Activated T-cell treated with anti-CD3 and anti-CD28 coated beads, Interleukin-2, amount 50 U/mL, for 4 hours (primary cell): ENCODE measurements around the gene ZSWIM5. TPM values are rescaled to one million over a fixed set of nuclear protein-coding genes. Genes with fewer than 3 reads are reported as not detected.
"Not testable (repeated sequence)": the region's sequence is repeated elsewhere in the genome, so short reads cannot be mapped to it uniquely, and the experiment has no call there.

Source experiments
- ATAC-seq, 2 donors: fragments of 200-7000 bp; cut with Tn5 transposase; one replicate each; pipeline ENCODE4 v1.10.0; 2021
- DNase-seq: peaks from one replicate; pipeline ENCODE4 v3.0.0-alpha.2; 2020
- H3K27me3 Mint-ChIP-seq: one replicate; pipeline ENCODE4 v1.8.0; 2021; ENCODE audit warnings: low read depth, mixed read lengths
- H3K36me3 Mint-ChIP-seq: one replicate; pipeline ENCODE4 v1.8.0; 2022; ENCODE audit warnings: mixed read lengths; ENCODE audit not compliant: insufficient read depth
- H3K4me1 Mint-ChIP-seq: one replicate; pipeline ENCODE4 v1.8.0; 2021; ENCODE audit warnings: low read depth, mixed read lengths
- H3K4me3 Mint-ChIP-seq: one replicate; pipeline ENCODE4 v1.8.0; 2021; ENCODE audit warnings: mild to moderate bottlenecking, moderate library complexity, mixed read lengths
- H3K9me3 Mint-ChIP-seq: one replicate; pipeline ENCODE4 v1.8.0; 2021; ENCODE audit warnings: mixed read lengths
- total RNA-seq, 3 donors: library from RNA; stranded (reverse); gene quantifications; one replicate each; pipeline ENCODE4 v1.2.1, GENCODE V29; 2021

The ZSWIM5 gene
- total RNA-seq, 3 donors from 2014 or later: 0.63 to 1.1 (median 0.68) TPM

DNA sequence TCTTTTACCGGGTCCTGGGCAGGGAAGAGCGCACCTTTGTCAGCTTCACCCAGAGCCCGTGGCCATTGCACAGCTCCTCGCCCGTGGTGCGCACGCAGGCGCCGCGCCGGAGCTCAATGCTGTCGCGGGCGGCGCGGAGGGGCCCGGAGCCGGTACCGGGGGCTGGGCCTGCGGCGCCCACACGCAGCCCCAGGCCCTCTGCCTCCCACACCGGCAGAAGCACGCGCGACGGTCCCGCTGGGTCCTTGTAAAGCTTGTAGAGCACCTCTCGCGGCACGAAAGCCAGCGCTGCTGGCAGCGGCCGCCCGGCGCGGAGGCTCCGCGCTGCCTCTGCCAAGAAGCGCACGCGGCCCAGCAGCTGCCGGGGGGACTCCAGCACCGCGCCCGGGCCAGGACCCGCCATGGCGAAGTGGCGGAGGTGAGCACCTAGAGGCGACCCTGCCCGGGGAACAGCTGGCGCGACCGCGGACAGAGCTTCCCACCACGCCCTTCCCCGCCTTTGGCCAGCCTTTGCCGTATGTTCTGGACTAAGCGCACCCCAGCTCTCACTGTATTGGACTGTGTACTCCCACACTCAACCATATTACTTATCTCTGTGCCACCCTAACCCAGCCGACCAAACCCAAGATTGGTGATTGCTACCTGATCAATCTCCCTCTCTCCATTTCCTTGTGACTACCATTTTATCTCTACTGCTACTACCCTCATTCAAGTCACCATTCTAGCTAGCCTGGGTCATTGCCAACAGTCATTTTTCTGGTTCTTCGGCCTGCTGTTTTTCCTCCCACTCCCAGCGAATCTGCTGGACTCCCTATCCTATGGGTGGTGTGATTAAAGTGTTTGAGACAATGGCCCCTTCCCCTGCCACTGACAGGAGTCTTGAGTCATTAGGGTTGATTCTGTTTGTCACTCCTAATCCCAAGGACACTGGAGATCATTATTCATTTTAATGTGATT, 195.3 kb downstream of the ZSWIM5 start, which contains the start of gene HECTD3:
Gene HECTD3 (minus strand): TSS at position 470 of the 957 bp plus-strand sequence. CDS start 67 bp downstream, at position 403.
- Mint-ChIP-seq H3K36me3 (peaks cover 16% of the 10 kb centered on the region), H3K9me3 (no peaks in the 10 kb centered on the region), H3K27me3 (no peaks in the 10 kb centered on the region), H3K4me3 (peak within 1 kb of the TSS; percentile 93), H3K4me1 (peaks cover 45% of the 10 kb centered on the region)
- DNase-seq: peak; percentile 57
- ATAC-seq: peak; percentile 77 to 78

- Mint-ChIP-seq H3K27me3 (no peaks in the 10 kb centered on the region), H3K36me3 (peaks cover 20% of the 10 kb centered on the region), H3K4me3 (peak overlapping the region; percentile 93), H3K4me1 (peaks cover 45% of the 10 kb centered on the region), H3K9me3 (no peaks in the 10 kb centered on the region)
- peak; percentile 19 to 27 for ATAC-seq
- peak; percentile 26 for DNase-seq
Measured at GRCh38 chr1:45009956-45010854, 196.2 kb downstream of the ZSWIM5 start.

- Mint-ChIP-seq H3K27me3 (no peaks in the 10 kb centered on the region), H3K4me3 (peak overlapping the region; percentile 93), H3K36me3 (peaks cover 24% of the 10 kb centered on the region), H3K9me3 (no peaks in the 10 kb centered on the region), H3K4me1 (peaks cover 41% of the 10 kb centered on the region)
- DNase-seq (no peak), ATAC-seq (no peak)
Measured at GRCh38 chr1:45009296-45009865, 197.0 kb downstream of the ZSWIM5 start.

DNA sequence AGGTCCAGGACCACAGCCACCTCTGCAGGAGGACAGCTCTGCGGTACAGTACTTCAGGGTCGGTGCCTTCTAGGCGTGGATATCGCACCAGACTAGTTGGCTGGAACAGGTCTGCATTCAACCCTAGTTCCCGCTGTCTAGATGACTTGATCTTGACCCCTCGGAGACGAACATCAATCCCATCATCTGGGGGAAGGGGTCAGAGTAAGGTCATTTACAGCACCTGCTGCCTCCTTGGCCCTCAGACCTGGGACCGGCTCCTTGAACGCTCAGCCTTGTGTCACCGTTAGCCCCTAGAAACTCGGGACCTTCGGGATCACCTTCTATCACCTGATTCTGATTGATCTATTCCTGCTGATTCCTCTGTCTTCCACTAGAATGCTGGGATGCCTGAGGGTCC, 197.9 kb downstream of the ZSWIM5 start:
- ATAC-seq: no peak

GRCh38 chr1:45008076-45008475, 198.3 kb downstream of the ZSWIM5 start:
- ATAC-seq (no peak), DNase-seq (no peak)
- Mint-ChIP-seq H3K36me3 (peaks cover 29% of the 10 kb centered on the region), H3K4me1 (peaks cover 31% of the 10 kb centered on the region), H3K27me3 (no peaks in the 10 kb centered on the region), H3K4me3 (no peak overlapping the region), H3K9me3 (no peaks in the 10 kb centered on the region)

More for the DNA sequence above, 197.9 kb downstream of the ZSWIM5 start:
- Mint-ChIP-seq H3K36me3 (peaks cover 25% of the 10 kb centered on the region), H3K4me3 (no peak overlapping the region), H3K27me3 (no peaks in the 10 kb centered on the region), H3K9me3 (no peaks in the 10 kb centered on the region), H3K4me1 (peaks cover 34% of the 10 kb centered on the region)
- no peak for DNase-seq

- peaks cover 35% of the 10 kb centered on the region for H3K36me3 Mint-ChIP-seq
- H3K4me1 Mint-ChIP-seq: peaks cover 23% of the 10 kb centered on the region
Measured at GRCh38 chr1:45007311-45007710, 199.1 kb downstream of the ZSWIM5 start.

DNA sequence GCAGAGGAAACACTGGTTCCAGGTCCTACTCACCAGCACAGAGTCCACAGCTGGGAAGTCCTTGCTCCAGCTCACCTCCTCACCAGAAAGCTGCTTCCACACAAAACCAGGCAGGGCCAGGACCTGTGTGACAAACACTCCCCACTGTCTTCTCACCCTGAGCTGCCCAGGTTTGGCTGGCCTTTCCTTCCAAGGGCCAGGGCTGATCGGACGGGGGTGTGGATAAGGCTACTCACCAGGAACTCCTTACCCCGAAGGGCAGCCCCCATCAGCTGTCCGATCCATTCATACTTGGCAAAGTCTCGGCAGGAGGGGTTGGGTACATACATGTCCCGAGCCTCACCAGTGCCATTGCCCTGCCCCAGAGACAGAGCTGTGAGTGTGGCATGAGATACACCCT, 200.6 kb downstream of the ZSWIM5 start:
- no peak for DNase-seq
- Mint-ChIP-seq H3K9me3 (no peaks in the 10 kb centered on the region), H3K27me3 (no peaks in the 10 kb centered on the region), H3K4me1 (peaks cover 17% of the 10 kb centered on the region), H3K36me3 (peaks cover 39% of the 10 kb centered on the region), H3K4me3 (no peak overlapping the region)
- no peak for ATAC-seq

More at GRCh38 chr1:45007311-45007710, 199.1 kb downstream of the ZSWIM5 start:
- DNase-seq (no peak), ATAC-seq (no peak)
- H3K9me3 Mint-ChIP-seq: no peaks in the 10 kb centered on the region
- no peak overlapping the region for H3K4me3 Mint-ChIP-seq
- no peaks in the 10 kb centered on the region for H3K27me3 Mint-ChIP-seq

- ATAC-seq: no peak
- Mint-ChIP-seq H3K4me1 (peaks cover 5% of the 10 kb centered on the region), H3K4me3 (no peak overlapping the region), H3K36me3 (peaks cover 40% of the 10 kb centered on the region), H3K27me3 (no peaks in the 10 kb centered on the region), H3K9me3 (no peaks in the 10 kb centered on the region)
- DNase-seq: no peak
Measured at GRCh38 chr1:45004281-45004920, 202.0 kb downstream of the ZSWIM5 start.

DNA sequence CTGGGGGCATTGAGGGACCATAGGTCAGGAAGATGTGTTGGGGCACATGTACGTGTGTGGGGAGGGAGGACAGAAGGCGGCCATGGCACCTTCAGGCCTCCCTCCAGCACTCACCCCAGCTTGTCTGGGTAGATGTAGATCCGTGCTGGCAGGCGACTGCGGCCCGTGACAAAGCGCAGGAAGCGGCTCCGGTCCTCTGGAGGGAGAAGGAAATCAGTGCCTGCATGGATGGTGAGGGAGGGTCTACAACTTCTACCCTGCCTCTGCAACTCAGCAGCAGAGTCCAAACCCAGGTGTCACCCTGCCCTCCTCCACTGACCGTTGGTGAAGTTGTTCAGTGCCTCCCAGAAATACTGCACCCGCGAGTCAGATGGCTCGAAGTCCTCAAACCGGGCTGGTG, 202.7 kb downstream of the ZSWIM5 start:
- Mint-ChIP-seq H3K4me1 (peaks cover 4% of the 10 kb centered on the region), H3K36me3 (peaks cover 35% of the 10 kb centered on the region), H3K9me3 (no peaks in the 10 kb centered on the region), H3K4me3 (no peak overlapping the region), H3K27me3 (no peaks in the 10 kb centered on the region)
- no peak for ATAC-seq
- no peak for DNase-seq

GRCh38 chr1:45002650-45003645, 203.5 kb downstream of the ZSWIM5 start:
- H3K27me3 Mint-ChIP-seq: no peaks in the 10 kb centered on the region
- no peak overlapping the region for H3K4me3 Mint-ChIP-seq
- peaks cover 32% of the 10 kb centered on the region for H3K36me3 Mint-ChIP-seq
- H3K9me3 Mint-ChIP-seq: no peaks in the 10 kb centered on the region
- ATAC-seq (no peak), DNase-seq (no peak)
- H3K4me1 Mint-ChIP-seq: peaks cover 4% of the 10 kb centered on the region

DNA sequence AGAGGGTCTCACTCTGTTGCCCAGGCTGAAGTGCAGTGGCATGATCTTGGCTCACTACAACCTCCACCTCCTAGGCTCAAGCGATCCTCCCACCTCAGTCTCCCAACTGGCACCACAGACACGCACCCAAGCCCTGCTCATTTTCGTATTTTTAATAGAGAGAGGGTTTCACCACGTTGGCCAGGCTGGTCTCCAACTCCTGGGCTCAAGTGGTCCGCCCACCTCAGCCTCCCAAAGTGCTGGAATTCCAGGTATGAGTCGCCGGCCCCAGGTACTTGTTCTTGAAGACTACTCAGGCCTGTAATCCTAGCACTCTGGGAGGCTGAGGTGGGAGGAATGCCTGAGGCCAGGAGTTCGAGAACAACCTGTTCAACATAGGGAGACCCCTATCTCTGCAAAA, 204.8 kb downstream of the ZSWIM5 start:
- H3K27me3 Mint-ChIP-seq, H3K4me1 Mint-ChIP-seq, ATAC-seq, H3K9me3 Mint-ChIP-seq, DNase-seq, H3K4me3 Mint-ChIP-seq: not testable (repeated sequence)
- peaks cover 29% of the 10 kb centered on the region for H3K36me3 Mint-ChIP-seq

DNA sequence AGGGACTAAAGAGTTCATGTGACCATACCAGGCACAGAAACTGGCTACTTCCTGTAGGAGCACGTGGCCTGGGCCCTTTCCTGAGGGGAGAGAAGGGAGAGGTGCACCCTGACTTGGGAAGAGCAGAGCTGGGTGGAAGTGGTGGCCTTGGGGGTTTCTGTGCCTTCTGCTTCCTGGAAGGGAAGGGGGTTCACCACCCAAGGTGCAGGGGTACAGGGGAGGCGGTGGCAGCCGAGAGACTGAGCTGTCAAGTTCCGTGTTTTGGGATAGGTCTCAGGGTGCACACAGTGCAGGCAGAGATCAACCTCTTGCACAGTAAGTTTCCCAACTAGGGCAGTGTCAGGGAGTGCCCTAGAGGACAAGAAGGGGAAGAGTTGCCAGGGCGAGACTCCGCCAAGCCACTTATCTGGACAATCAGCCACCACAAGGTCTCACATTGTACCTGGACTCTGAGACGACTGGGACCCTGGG, 205.4 kb downstream of the ZSWIM5 start:
- no peaks in the 10 kb centered on the region for H3K27me3 Mint-ChIP-seq
- no peak overlapping the region for H3K4me3 Mint-ChIP-seq
- DNase-seq (no peak), ATAC-seq (no peak)
- H3K4me1 Mint-ChIP-seq: peaks cover 4% of the 10 kb centered on the region
- no peaks in the 10 kb centered on the region for H3K9me3 Mint-ChIP-seq
- H3K36me3 Mint-ChIP-seq: peaks cover 29% of the 10 kb centered on the region

DNA sequence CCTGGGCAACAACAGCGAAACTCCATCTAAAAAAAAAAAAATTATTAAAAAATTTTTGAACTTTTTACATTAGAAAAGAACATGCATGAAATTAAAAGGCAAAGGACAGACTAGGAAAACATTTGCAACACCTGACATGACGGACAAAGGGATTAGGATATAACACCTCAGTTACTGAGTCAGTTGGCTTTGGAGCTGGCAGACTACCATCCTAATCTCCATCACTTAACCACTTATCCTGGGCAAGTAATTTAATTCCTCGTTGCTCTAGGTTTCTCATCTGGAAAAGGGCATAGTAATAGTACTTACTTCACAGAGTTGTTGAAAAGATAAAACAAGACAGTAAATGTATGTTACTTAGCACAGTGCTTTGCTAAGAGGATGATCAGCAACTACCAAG, 207.2 kb downstream of the ZSWIM5 start:
- H3K4me3 Mint-ChIP-seq: no peak overlapping the region
- H3K4me1 Mint-ChIP-seq: peaks cover 4% of the 10 kb centered on the region
- no peaks in the 10 kb centered on the region for H3K27me3 Mint-ChIP-seq

More for the DNA sequence above, 207.2 kb downstream of the ZSWIM5 start:
- ATAC-seq (no peak), DNase-seq (no peak)
- Mint-ChIP-seq H3K36me3 (peaks cover 18% of the 10 kb centered on the region), H3K9me3 (no peaks in the 10 kb centered on the region)
